GM18519 (cell line): ENCODE measurements around the gene PLAAT4.
"Not testable (repeated sequence)": the region's sequence is repeated elsewhere in the genome, so short reads cannot be mapped to it uniquely, and the experiment has no call there.

Experiments
- ATAC-seq: cut with Tn5 transposase; IDR thresholded peaks from one replicate; pipeline ENCODE4 v1.9.1; 2021; ENCODE audit warnings: mild to moderate bottlenecking, moderate library complexity; ENCODE audit not compliant: unreplicated experiment, low FRiP score

Gene PLAAT4

GRCh38 chr11:63510360-63511047, 26.1 kb upstream of the PLAAT4 start:
- ATAC-seq, result no peak

- ATAC-seq, result no peak
These were observed 25.4 kb upstream of the PLAAT4 start for GRCh38 chr11:63511048-63511748.

GRCh38 chr11:63512816-63513215, 23.8 kb upstream of the PLAAT4 start:
- no peak for ATAC-seq

DNA sequence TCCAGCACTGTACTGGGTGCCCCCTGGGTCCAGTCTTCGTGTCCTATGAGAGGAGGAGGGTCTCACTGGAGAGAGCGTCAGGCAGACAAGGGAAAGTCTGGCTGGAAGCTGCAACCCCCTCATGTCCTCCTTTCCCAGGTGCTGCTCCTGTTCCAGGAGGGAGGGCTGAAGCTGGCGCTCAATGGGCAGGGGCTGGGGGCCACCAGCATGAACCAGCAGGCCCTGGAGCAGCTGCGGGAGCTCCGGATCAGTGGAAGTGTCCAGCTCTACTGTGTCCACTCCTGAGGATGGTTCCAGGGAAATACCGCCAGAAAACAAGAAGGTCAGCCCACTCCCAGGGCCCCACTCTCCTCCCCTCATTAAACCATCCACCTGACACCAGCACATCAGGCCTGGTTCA, 20.5 kb upstream of the PLAAT4 start:
- no peak for ATAC-seq

DNA sequence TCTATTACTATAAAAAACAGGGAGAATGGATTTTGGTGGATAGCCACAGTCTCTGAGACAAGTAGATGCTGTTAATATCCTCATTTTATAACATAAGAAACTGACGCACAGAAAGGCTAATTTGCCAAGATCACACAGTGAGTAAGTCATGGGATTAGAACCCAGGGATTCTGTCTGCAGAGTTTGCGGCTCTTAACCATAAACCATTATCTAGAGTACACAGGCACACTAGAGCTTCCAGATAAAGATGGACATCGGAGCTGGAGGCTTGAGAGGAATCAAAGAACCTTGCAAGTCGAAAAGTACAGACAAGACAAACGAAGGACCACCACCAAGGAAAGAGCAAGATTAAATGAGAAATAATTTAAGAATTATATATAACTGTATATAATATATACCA, 19.5 kb upstream of the PLAAT4 start:
- ATAC-seq, result no peak

- ATAC-seq, result no peak
These were observed 18.1 kb upstream of the PLAAT4 start for GRCh38 chr11:63518548-63518947.

- ATAC-seq, result no peak
These were observed 15.9 kb upstream of the PLAAT4 start for GRCh38 chr11:63520606-63521170.

GRCh38 chr11:63521896-63522295, 14.7 kb upstream of the PLAAT4 start:
- no peak for ATAC-seq

- ATAC-seq, result no peak
These were observed 13.5 kb upstream of the PLAAT4 start for GRCh38 chr11:63523151-63523550.

- no peak for ATAC-seq
These were observed 8.9 kb upstream of the PLAAT4 start for GRCh38 chr11:63527667-63528066.

DNA sequence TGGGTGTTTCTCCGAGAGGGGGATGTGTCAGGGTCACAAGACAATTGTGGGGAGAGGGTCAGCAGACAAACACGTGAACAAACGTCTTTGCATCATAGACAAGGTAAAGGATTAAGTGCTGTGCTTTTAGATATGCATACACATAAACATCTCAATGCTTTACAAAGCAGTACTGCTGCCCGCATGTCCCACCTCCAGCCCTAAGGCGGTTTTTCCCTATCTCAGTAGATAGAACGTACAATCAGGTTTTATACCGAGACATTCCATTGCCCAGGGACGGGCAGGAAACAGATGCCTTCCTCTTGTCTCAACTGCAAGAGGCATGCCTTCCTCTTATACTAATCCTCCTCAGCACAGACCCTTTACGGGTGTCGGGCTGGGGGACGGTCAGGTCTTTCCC, 8.5 kb upstream of the PLAAT4 start:
- ATAC-seq, result not testable (repeated sequence)

DNA sequence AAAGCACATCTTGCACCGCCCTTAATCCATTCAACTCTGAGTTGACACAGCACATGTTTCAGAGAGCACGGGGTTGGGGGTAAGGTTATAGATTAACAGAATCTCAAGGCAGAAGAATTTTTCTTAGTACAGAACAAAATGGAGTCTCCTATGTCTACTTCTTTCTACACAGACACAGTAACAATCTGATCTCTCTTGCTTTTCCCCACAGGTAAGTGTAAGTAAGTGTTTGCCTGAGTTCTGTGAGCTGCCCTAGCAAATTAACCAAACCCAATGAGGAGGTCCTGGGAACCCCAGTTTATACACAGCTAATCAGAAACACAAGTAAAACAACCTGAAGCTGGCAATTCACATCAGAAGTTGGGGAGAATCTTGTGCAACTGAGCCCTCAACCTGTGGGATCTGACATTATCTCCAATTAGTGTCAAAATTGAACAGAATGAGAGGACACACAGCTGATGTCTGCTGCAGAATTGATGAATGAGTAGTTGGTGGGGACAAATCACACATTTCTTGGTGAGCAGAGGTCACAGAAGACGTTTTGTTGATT, 7.8 kb upstream of the PLAAT4 start:
- not testable (repeated sequence) for ATAC-seq

- ATAC-seq, result not testable (repeated sequence)
These were observed 7.2 kb upstream of the PLAAT4 start for GRCh38 chr11:63529373-63529772.

- ATAC-seq, result no peak
These were observed 6.6 kb upstream of the PLAAT4 start for GRCh38 chr11:63530021-63530420.

GRCh38 chr11:63531074-63531792, 5.4 kb upstream of the PLAAT4 start:
- ATAC-seq, result peak; percentile 64

GRCh38 chr11:63532117-63532516, 4.5 kb upstream of the PLAAT4 start:
- no peak for ATAC-seq

DNA sequence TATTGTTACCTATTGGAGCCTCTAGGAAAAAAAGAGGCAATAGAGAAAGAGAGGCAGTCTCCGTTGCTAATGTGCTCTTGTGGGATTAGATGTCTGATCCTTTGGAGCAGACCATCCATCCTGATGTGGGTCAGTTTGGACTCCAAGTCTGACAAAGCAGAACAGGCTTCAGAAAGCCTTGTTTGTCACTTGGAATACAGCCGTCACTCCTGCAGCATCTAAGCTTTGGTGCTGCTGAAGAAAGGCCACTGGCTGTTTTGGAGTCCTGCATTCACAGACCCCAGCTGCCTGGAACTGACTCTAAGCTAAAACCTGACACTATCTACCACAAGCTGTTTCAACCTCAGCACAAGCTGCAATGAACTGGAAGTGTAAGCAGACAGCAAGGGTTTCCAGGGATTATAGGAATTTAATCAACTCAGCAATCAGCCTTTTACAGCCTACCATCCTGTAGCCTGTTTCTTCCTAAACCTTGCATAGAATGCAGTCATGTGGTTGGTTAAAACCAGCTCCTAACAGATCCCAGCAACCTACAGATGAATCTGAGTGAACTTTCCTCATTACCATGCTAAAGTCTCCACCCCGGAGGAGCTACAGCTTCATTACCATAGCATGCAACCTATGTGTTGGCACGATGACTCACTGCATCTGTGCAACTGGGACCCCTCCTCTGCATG, 3.7 kb upstream of the PLAAT4 start:
- ATAC-seq, result no peak

DNA sequence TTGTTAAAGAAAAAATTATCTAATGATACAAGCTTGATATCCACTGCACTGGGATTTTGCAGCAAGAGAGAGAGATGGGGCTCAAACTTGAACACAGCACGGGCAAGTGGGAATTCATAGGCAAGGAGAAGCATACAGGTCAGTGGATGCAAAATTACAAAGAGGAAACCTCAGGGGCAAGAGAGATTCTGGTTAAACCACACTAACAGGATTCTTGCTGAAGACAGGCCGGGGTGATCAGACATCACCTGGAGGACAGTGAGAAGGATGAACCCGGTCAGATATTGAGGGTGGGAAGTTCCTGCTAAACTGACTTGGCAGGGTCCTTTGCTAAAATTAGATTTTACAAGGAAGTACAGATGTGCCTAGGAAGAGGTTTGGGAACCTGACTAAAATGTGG, 2.5 kb upstream of the PLAAT4 start:
- ATAC-seq, result no peak

DNA sequence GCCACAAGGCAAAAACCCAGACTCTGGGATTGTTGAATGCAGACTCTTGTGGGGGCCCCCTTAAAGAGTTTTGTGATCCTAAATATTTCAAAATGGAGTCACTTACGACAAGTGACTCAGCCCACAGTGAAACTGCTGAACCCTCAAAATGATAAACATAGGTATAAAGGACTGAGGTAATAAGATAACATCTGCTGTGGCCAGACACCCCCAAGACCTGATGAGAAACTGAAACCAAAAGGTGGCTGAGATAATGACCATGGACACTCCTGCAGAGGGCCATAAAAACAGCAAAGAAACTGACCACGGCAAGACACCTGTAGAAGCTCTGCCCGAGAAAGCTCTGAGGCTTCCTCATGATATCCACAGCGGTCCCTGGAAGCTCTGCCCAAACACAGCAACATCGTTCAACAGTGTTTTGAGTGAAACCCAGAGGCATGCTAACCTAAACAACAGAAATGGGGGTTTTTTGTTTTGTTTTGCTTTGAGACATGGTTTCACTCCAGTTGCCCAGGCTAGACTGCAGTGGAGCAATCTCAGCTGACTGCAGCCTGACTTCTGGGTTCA, 1.6 kb upstream of the PLAAT4 start:
- ATAC-seq, result no peak

DNA sequence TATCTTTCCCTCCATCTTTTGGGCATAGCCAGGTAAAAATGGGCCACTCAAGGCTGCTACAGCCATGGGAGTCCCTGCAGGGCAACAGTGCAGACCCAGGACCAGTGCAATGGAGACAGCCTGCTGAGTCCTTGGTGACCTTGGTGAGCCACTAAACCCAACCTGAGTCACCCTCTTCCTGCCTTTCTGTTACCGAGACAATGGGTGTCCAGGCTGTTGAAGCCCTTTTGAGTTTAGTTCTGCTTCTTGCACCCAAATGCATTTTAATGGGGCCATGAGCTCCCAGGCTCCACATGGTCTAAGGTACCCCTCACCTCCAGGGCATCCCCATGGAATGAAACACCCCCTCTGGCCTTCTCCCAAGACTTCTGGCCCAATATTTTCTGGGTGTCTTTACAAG, 874 bp upstream of the PLAAT4 start:
- ATAC-seq, result no peak
